ENCODE results near the gene NR6A1. TPM values are rescaled to one million over a fixed set of nuclear protein-coding genes. Genes with fewer than 3 reads are reported as not detected.
A peak's percentile ranks its signal among the peaks of the same experiment; 100 is the strongest.

Gene NR6A1
- polyA plus RNA-seq (2013, experiment 1 of 2), result 58.7 TPM
- polyA plus RNA-seq (2013, experiment 2 of 2), result 58.1 TPM

DNA sequence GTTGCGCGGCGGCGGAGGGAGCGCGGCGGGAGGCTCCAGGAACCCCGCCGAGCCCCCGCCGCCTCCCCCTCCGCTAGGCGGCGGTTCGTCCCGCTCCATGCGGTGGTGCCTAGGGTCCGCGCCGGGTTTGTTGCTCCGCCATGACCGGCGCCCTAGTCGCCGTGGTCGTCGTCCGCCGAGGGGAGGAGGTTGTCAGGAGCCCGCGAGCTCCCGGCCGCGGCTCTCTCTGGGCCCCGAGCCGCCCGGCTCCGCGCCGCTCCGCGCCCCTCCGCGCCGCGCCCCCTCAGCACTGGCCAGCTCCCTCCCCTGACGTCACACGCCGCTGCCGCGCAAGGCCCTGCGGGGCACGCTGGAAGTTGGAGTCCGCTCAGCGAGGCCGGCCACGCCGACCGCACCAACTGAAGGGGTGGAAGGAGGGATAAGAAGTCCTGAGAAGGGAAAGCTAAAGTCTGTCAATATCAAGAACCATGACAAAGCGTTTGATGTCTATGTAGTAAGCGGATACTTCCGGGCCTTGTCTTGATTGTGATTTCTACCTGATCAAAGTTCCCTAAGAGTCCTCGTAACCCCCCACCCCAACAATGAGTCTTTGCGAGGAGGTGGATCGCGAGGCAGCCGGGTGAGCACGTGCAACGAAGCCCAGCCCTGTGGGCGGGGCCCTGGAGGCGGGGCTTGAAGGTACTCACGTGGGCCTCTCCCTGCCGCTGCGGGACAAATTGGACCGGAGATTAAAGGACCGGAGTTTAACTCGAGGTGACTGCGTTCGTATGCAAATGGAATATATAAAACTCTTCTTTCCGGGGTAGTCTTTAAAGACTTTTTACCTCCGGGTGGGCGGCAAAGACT lies at the start of gene NR6A1:
NR6A1 (minus strand) TSS at position 291 of the 846 bp plus-strand sequence.
- DNase-seq, result peak; percentile 99
- Histone ChIP-seq H3K18ac (ENCODE audit: low read length) (peak within 1 kb of the TSS; percentile 57), H4K5ac (ENCODE audit: low read length) (no peak within 1 kb of the TSS), H3K4me3 (ENCODE audit: low read length) (peak within 1 kb of the TSS; percentile 81), H3K4me2 (ENCODE audit: low read length) (peak within 1 kb of the TSS; percentile 91), H3K23ac (ENCODE audit: low read length) (no peak within 1 kb of the TSS), H2AK5ac (ENCODE audit: low read length) (no peak within 1 kb of the TSS), H2BK120ac (ENCODE audit: low read depth, low read length) (peak within 1 kb of the TSS; percentile 32), H3K36me3 (ENCODE audit: control insufficient read depth, insufficient read depth, low read length) (no peaks in the 10 kb centered on the region), H2BK15ac (replicated peaks; ENCODE audit: low read depth) (no peak within 1 kb of the TSS), H3K79me2 (ENCODE audit: control insufficient read depth, insufficient read depth, low read length) (peaks cover 17% of the 10 kb centered on the region), H3K79me1 (ENCODE audit: low read length) (peaks cover 2% of the 10 kb centered on the region), H4K8ac (ENCODE audit: low read depth, low read length) (no peak within 1 kb of the TSS), H3K4ac (ENCODE audit: low read depth, low read length) (peak within 1 kb of the TSS; percentile 95), H3K27me3 (ENCODE audit: insufficient read depth, low read length, poor library complexity) (no peaks in the 10 kb centered on the region), H3K56ac (ENCODE audit: low read length) (peak within 1 kb of the TSS; percentile 94), H2BK5ac (ENCODE audit: low read length) (peak within 1 kb of the TSS; percentile 80), H3K4me1 (ENCODE audit: control insufficient read depth, low read depth, low read length) (peaks cover 3% of the 10 kb centered on the region), H3K27ac (ENCODE audit: low read depth, low read length) (peak within 1 kb of the TSS; percentile 72), H3K9ac (ENCODE audit: low read length) (peak within 1 kb of the TSS; percentile 90)
- whole genome bisulfite sequencing (ENCODE audit: extremely low coverage, insufficient coverage, low lambda C conversion rate), result no CpG with 5 or more reads among the region's 82 CpGs

DNA sequence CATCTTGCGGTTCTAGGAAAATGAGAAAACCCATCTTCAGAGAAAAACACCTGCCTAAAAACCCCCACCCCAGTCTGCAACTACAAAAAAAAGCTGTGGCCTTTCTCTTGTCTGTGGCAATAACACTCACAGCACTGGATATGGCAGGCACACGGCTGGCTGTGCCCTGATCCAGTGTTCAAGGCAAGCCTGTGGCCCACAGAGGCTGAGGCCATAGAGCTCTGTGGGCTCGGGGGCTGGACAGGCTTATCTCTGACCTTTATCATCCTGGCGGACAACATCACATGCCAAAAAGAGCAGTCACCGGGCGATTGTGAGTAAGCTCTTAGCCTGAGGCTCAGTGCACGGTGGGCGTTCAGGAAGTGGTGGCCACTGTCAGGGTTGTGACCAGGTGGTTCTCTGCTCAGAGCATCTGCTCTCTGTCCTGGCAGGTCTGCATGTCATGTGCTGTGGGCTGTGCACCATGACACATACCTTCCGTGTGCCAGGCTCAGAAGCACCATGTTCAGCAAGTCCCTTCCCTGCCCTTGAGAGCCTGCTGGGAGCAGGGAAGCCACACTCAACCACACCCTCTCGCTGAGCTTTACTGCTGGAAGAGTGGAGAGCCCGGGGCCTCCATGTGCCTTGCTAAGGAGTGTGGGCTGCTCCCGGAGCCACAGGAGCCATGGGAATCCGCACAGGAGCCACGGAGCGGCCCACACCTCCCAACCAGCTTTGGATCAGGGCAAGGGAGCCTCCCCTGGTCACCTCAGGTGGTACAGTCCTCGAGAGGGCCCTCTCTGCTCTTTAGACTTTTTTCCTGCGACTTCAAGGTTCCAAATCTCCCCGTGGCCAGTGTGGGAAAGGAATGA lies 47.5 kb upstream of the NR6A1 start:
- Histone ChIP-seq H3K27me3 (ENCODE audit: insufficient read depth, low read length, poor library complexity) (no peaks in the 10 kb centered on the region), H3K18ac (ENCODE audit: low read length) (no peak overlapping the region), H3K56ac (ENCODE audit: low read length) (peak overlapping the region; percentile 22), H3K4me1 (ENCODE audit: control insufficient read depth, low read depth, low read length) (no peaks in the 10 kb centered on the region), H3K4me2 (ENCODE audit: low read length) (no peak overlapping the region), H3K79me1 (ENCODE audit: low read length) (no peaks in the 10 kb centered on the region), H3K36me3 (ENCODE audit: control insufficient read depth, insufficient read depth, low read length) (no peaks in the 10 kb centered on the region), H3K79me2 (ENCODE audit: control insufficient read depth, insufficient read depth, low read length) (no peaks in the 10 kb centered on the region), H3K9ac (ENCODE audit: low read length) (no peak overlapping the region), H4K8ac (ENCODE audit: low read depth, low read length) (no peak overlapping the region), H4K5ac (ENCODE audit: low read length) (no peak overlapping the region), H3K4ac (ENCODE audit: low read depth, low read length) (no peak overlapping the region), H2BK120ac (ENCODE audit: low read depth, low read length) (no peak overlapping the region), H2AK5ac (ENCODE audit: low read length) (no peak overlapping the region), H3K4me3 (ENCODE audit: low read length) (no peak overlapping the region), H3K23ac (ENCODE audit: low read length) (no peak overlapping the region), H3K27ac (ENCODE audit: low read depth, low read length) (no peak overlapping the region), H2BK15ac (replicated peaks; ENCODE audit: low read depth) (no peak overlapping the region), H2BK5ac (ENCODE audit: low read length) (no peak overlapping the region)
- no CpG with 5 or more reads among the region's 18 CpGs for WGBS (ENCODE audit: extremely low coverage, insufficient coverage, low lambda C conversion rate)
- peak; percentile 67 for DNase-seq

- H3K27me3 ChIP-seq (ENCODE audit: insufficient read depth, low read length, poor library complexity), result no peaks in the 10 kb centered on the region
- no peak overlapping the region for H3K4me2 ChIP-seq (ENCODE audit: low read length)
- H3K9ac ChIP-seq (ENCODE audit: low read length), result no peak overlapping the region
- H3K79me2 ChIP-seq (ENCODE audit: control insufficient read depth, insufficient read depth, low read length), result no peaks in the 10 kb centered on the region
- no peaks in the 10 kb centered on the region for H3K36me3 ChIP-seq (ENCODE audit: control insufficient read depth, insufficient read depth, low read length)
- peaks cover 5% of the 10 kb centered on the region for H3K4me1 ChIP-seq (ENCODE audit: control insufficient read depth, low read depth, low read length)
- H4K5ac ChIP-seq (ENCODE audit: low read length), result no peak overlapping the region
- no peak overlapping the region for H3K4ac ChIP-seq (ENCODE audit: low read depth, low read length)
- H2AK5ac ChIP-seq (ENCODE audit: low read length), result no peak overlapping the region
- WGBS (ENCODE audit: extremely low coverage, insufficient coverage, low lambda C conversion rate), result no CpG with 5 or more reads among the region's 5 CpGs
- H3K18ac ChIP-seq (ENCODE audit: low read length), result no peak overlapping the region
- DNase-seq, result no peak
- H2BK5ac ChIP-seq (ENCODE audit: low read length), result no peak overlapping the region
- H3K79me1 ChIP-seq (ENCODE audit: low read length), result no peaks in the 10 kb centered on the region
- no peak overlapping the region for H4K8ac ChIP-seq (ENCODE audit: low read depth, low read length)
- no peak overlapping the region for H2BK120ac ChIP-seq (ENCODE audit: low read depth, low read length)
- H3K56ac ChIP-seq (ENCODE audit: low read length), result no peak overlapping the region
- H3K27ac ChIP-seq (ENCODE audit: low read depth, low read length), result no peak overlapping the region
- H3K23ac ChIP-seq (ENCODE audit: low read length), result no peak overlapping the region
- H3K4me3 ChIP-seq (ENCODE audit: low read length), result no peak overlapping the region
- H2BK15ac ChIP-seq (replicated peaks; ENCODE audit: low read depth), result no peak overlapping the region
These were observed 44.5 kb upstream of the NR6A1 start for GRCh38 chr9:124815601-124816000.

- H3K9ac ChIP-seq (ENCODE audit: low read length), result no peak overlapping the region
- H3K4me3 ChIP-seq (ENCODE audit: low read length), result no peak overlapping the region
- no peak overlapping the region for H3K4me2 ChIP-seq (ENCODE audit: low read length)
- H3K27ac ChIP-seq (ENCODE audit: low read depth, low read length), result no peak overlapping the region
- no peak for DNase-seq
- H2BK120ac ChIP-seq (ENCODE audit: low read depth, low read length), result no peak overlapping the region
- no peaks in the 10 kb centered on the region for H3K79me1 ChIP-seq (ENCODE audit: low read length)
- no peak overlapping the region for H2BK15ac ChIP-seq (replicated peaks; ENCODE audit: low read depth)
- no peak overlapping the region for H4K8ac ChIP-seq (ENCODE audit: low read depth, low read length)
- H3K18ac ChIP-seq (ENCODE audit: low read length), result no peak overlapping the region
- no peaks in the 10 kb centered on the region for H3K27me3 ChIP-seq (ENCODE audit: insufficient read depth, low read length, poor library complexity)
- H2BK5ac ChIP-seq (ENCODE audit: low read length), result no peak overlapping the region
- no CpG with 5 or more reads among the region's 5 CpGs for WGBS (ENCODE audit: extremely low coverage, insufficient coverage, low lambda C conversion rate)
- peak overlapping the region; percentile 9 for H3K56ac ChIP-seq (ENCODE audit: low read length)
- no peaks in the 10 kb centered on the region for H3K79me2 ChIP-seq (ENCODE audit: control insufficient read depth, insufficient read depth, low read length)
- no peak overlapping the region for H2AK5ac ChIP-seq (ENCODE audit: low read length)
- no peak overlapping the region for H3K23ac ChIP-seq (ENCODE audit: low read length)
- H4K5ac ChIP-seq (ENCODE audit: low read length), result no peak overlapping the region
- no peaks in the 10 kb centered on the region for H3K36me3 ChIP-seq (ENCODE audit: control insufficient read depth, insufficient read depth, low read length)
- no peak overlapping the region for H3K4ac ChIP-seq (ENCODE audit: low read depth, low read length)
- peaks cover 7% of the 10 kb centered on the region for H3K4me1 ChIP-seq (ENCODE audit: control insufficient read depth, low read depth, low read length)
These were observed 43.0 kb upstream of the NR6A1 start for GRCh38 chr9:124814164-124814535.

- H3K4me3 ChIP-seq (ENCODE audit: low read length), result no peak overlapping the region
- H2BK5ac ChIP-seq (ENCODE audit: low read length), result no peak overlapping the region
- no peak overlapping the region for H4K8ac ChIP-seq (ENCODE audit: low read depth, low read length)
- H3K4ac ChIP-seq (ENCODE audit: low read depth, low read length), result no peak overlapping the region
- WGBS (ENCODE audit: extremely low coverage, insufficient coverage, low lambda C conversion rate), result no CpG with 5 or more reads among the region's 11 CpGs
- no peak overlapping the region for H3K23ac ChIP-seq (ENCODE audit: low read length)
- H4K5ac ChIP-seq (ENCODE audit: low read length), result no peak overlapping the region
- no peak overlapping the region for H3K27ac ChIP-seq (ENCODE audit: low read depth, low read length)
- H3K36me3 ChIP-seq (ENCODE audit: control insufficient read depth, insufficient read depth, low read length), result no peaks in the 10 kb centered on the region
- H3K27me3 ChIP-seq (ENCODE audit: insufficient read depth, low read length, poor library complexity), result no peaks in the 10 kb centered on the region
- peaks cover 7% of the 10 kb centered on the region for H3K4me1 ChIP-seq (ENCODE audit: control insufficient read depth, low read depth, low read length)
- no peak overlapping the region for H3K9ac ChIP-seq (ENCODE audit: low read length)
- H3K18ac ChIP-seq (ENCODE audit: low read length), result no peak overlapping the region
- H2BK120ac ChIP-seq (ENCODE audit: low read depth, low read length), result no peak overlapping the region
- no peaks in the 10 kb centered on the region for H3K79me1 ChIP-seq (ENCODE audit: low read length)
- no peak overlapping the region for H2BK15ac ChIP-seq (replicated peaks; ENCODE audit: low read depth)
- H2AK5ac ChIP-seq (ENCODE audit: low read length), result no peak overlapping the region
- peak; percentile 45 for DNase-seq
- H3K56ac ChIP-seq (ENCODE audit: low read length), result peak overlapping the region; percentile 34
- no peaks in the 10 kb centered on the region for H3K79me2 ChIP-seq (ENCODE audit: control insufficient read depth, insufficient read depth, low read length)
- no peak overlapping the region for H3K4me2 ChIP-seq (ENCODE audit: low read length)
These were observed 42.5 kb upstream of the NR6A1 start for GRCh38 chr9:124813501-124814163.

Data from mesendoderm (in vitro differentiated cells).